ENCODE measurements around the gene DTD1.

DNA sequence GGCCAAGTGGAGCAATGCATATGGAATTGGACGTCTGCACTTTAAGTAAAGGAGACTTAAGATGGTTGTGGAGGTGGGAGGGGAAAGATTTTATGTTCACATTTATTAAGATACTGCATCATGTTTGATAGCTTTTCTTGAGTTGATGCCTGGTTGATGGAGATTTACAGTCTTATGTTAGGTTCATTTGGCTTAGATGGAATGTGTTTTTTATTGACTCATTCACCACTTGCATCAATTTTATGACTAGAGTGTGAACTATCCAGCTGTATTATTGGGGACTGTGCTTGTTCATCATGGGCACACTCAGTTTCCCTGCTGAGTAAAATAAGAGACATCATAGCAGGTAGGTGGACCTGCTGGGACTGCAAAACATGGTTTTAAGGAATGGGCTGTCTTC is 134.5 kb downstream of the DTD1 start:
- TF ChIP-seq, protein P1, sequence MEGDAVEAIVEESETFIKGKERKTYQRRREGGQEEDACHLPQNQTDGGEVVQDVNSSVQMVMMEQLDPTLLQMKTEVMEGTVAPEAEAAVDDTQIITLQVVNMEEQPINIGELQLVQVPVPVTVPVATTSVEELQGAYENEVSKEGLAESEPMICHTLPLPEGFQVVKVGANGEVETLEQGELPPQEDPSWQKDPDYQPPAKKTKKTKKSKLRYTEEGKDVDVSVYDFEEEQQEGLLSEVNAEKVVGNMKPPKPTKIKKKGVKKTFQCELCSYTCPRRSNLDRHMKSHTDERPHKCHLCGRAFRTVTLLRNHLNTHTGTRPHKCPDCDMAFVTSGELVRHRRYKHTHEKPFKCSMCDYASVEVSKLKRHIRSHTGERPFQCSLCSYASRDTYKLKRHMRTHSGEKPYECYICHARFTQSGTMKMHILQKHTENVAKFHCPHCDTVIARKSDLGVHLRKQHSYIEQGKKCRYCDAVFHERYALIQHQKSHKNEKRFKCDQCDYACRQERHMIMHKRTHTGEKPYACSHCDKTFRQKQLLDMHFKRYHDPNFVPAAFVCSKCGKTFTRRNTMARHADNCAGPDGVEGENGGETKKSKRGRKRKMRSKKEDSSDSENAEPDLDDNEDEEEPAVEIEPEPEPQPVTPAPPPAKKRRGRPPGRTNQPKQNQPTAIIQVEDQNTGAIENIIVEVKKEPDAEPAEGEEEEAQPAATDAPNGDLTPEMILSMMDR (conservative IDR thresholded peaks at IDR 0.05; ENCODE audit: low read depth, low read length): no peak
- TF ChIP-seq EZH2 (IDR thresholded peaks at IDR 0.05; ENCODE audit: borderline replicate concordance, low read depth, low read length, poor library complexity, severe bottlenecking): no peak

Data from A673 (cell line).